Mesenchymal stem cell (in vitro differentiated cells and primary cell): Measurements from ENCODE around the gene AGAP3.

Experiments used
- DNase-seq: peaks from one replicate; pipeline ENCODE4 v3.0.0-alpha.2; 2013
- H2AFZ ChIP-seq: one replicate; pipeline ENCODE4 v1.6.1; 2013; ENCODE audit warnings: low read depth, mild to moderate bottlenecking, control low read depth, inconsistent platforms, low read length, moderate library complexity
- H2AK5ac ChIP-seq: 2 replicates; pipeline ENCODE4 v1.6.1; 2013; ENCODE audit warnings: low read length, moderate library complexity, mild to moderate bottlenecking, inconsistent platforms; ENCODE audit not compliant: severe bottlenecking
- H2BK120ac ChIP-seq: one replicate; pipeline ENCODE4 v1.6.1; 2013; ENCODE audit warnings: low read depth, mild to moderate bottlenecking, inconsistent platforms, low read length, moderate library complexity
- H2BK12ac ChIP-seq, 2 experiments: one replicate each; pipeline ENCODE4 v1.6.1; 2013; ENCODE audit warnings: inconsistent platforms in 2 of 2, low read length in 2 of 2, mild to moderate bottlenecking in 2 of 2, moderate library complexity in 2 of 2, control low read depth in 1 of 2
- H2BK15ac ChIP-seq: one replicate; pipeline ENCODE4 v1.6.1; 2013; ENCODE audit warnings: mild to moderate bottlenecking, low read depth, inconsistent platforms; ENCODE audit not compliant: poor library complexity, severe bottlenecking
- H2BK5ac ChIP-seq: 2 replicates; pipeline ENCODE4 v1.6.1; 2013; ENCODE audit warnings: low read depth, mild to moderate bottlenecking, low read length, control low read depth, inconsistent platforms; ENCODE audit not compliant: poor library complexity, severe bottlenecking
- H3K14ac ChIP-seq, 2 experiments: one replicate each; pipeline ENCODE4 v1.6.1; 2013; ENCODE audit warnings: inconsistent platforms in 2 of 2, low read length in 2 of 2, control low read depth in 1 of 2, mild to moderate bottlenecking in 1 of 2, moderate library complexity in 1 of 2
- H3K18ac ChIP-seq, 2 experiments: one replicate each; pipeline ENCODE4 v1.6.1; 2013; ENCODE audit warnings: inconsistent platforms in 2 of 2, low read length in 2 of 2, control low read depth in 1 of 2, low read depth in 1 of 2, mild to moderate bottlenecking in 1 of 2
- H3K23ac ChIP-seq, 2 experiments: one replicate each; pipeline ENCODE4 v1.6.1; 2013; ENCODE audit warnings: inconsistent platforms in 2 of 2, low read length in 2 of 2, mild to moderate bottlenecking in 2 of 2, moderate library complexity in 2 of 2, control low read depth in 1 of 2
- H3K27ac ChIP-seq: 2 replicates; pipeline ENCODE4 v1.5.1; 2013; ENCODE audit warnings: mild to moderate bottlenecking, moderate library complexity, low read length, control low read depth, inconsistent platforms; ENCODE audit not compliant: poor library complexity, severe bottlenecking
- H3K27me3 ChIP-seq, 2 experiments: 2 replicates each; pipeline versions ENCODE4 v1.6.1 to v1.7.0; 2013; ENCODE audit warnings: low read length in 2 of 2, mild to moderate bottlenecking in 2 of 2, moderate library complexity in 2 of 2, control low read depth in 1 of 2, inconsistent platforms in 1 of 2; ENCODE audit not compliant: control insufficient read depth in 1 of 2, insufficient read depth in 1 of 2
- H3K36me3 ChIP-seq, 2 experiments: 2 replicates each; pipeline versions ENCODE4 v1.6.1 to v1.7.0; 2013; ENCODE audit warnings: low read length in 2 of 2, control low read depth in 1 of 2, inconsistent platforms in 1 of 2, low read depth in 1 of 2, mild to moderate bottlenecking in 1 of 2; ENCODE audit not compliant: insufficient read depth in 2 of 2, control insufficient read depth in 1 of 2
- H3K4ac ChIP-seq, 2 experiments: one replicate each; pipeline ENCODE4 v1.6.1; 2013; ENCODE audit warnings: inconsistent platforms in 2 of 2, low read length in 2 of 2, mild to moderate bottlenecking in 2 of 2, moderate library complexity in 2 of 2, control low read depth in 1 of 2, low read depth in 1 of 2
- H3K4me1 ChIP-seq: 2 replicates; pipeline ENCODE4 v1.6.1; 2013; ENCODE audit warnings: low read depth, low read length, control low read depth; ENCODE audit not compliant: control insufficient read depth, insufficient read depth
- H3K4me2 ChIP-seq: 2 replicates; pipeline ENCODE4 v1.6.1; 2013; ENCODE audit warnings: low read length, mild to moderate bottlenecking, inconsistent platforms; ENCODE audit not compliant: poor library complexity, severe bottlenecking
- H3K4me3 ChIP-seq, 2 experiments: 2 replicates each; pipeline versions ENCODE4 v1.5.1 to v1.7.0; 2013; ENCODE audit warnings: low read length in 2 of 2, mild to moderate bottlenecking in 2 of 2, control low read depth in 1 of 2, low read depth in 1 of 2; ENCODE audit not compliant: insufficient read depth in 1 of 2
- H3K79me1 ChIP-seq: replicated peaks from 2 replicates; pipeline ENCODE4 v1.6.1; 2013; ENCODE audit warnings: mild to moderate bottlenecking, control low read depth, low read length, inconsistent platforms; ENCODE audit not compliant: poor library complexity, severe bottlenecking
- H3K9ac ChIP-seq: 2 replicates; pipeline ENCODE4 v1.7.0; 2013; ENCODE audit warnings: mild to moderate bottlenecking, low read length, moderate library complexity
- H3K9me3 ChIP-seq: 2 replicates; pipeline ENCODE4 v1.7.0; 2013; ENCODE audit warnings: mild to moderate bottlenecking, low read length; ENCODE audit not compliant: control insufficient read depth
- H4K8ac ChIP-seq: one replicate; pipeline ENCODE4 v1.6.1; 2013; ENCODE audit warnings: inconsistent platforms, mild to moderate bottlenecking, low read length, moderate library complexity
- H4K91ac ChIP-seq: one replicate; pipeline ENCODE4 v1.6.1; 2013; ENCODE audit warnings: mild to moderate bottlenecking, low read length, inconsistent platforms
- WGBS: methylation state at CpG from one replicate; pipeline ENCODE4 v1.1.7; 2013; ENCODE audit warnings: mixed read lengths; 5-methylcytosine and 5-hydroxymethylcytosine counted together

Gene AGAP3

DNA sequence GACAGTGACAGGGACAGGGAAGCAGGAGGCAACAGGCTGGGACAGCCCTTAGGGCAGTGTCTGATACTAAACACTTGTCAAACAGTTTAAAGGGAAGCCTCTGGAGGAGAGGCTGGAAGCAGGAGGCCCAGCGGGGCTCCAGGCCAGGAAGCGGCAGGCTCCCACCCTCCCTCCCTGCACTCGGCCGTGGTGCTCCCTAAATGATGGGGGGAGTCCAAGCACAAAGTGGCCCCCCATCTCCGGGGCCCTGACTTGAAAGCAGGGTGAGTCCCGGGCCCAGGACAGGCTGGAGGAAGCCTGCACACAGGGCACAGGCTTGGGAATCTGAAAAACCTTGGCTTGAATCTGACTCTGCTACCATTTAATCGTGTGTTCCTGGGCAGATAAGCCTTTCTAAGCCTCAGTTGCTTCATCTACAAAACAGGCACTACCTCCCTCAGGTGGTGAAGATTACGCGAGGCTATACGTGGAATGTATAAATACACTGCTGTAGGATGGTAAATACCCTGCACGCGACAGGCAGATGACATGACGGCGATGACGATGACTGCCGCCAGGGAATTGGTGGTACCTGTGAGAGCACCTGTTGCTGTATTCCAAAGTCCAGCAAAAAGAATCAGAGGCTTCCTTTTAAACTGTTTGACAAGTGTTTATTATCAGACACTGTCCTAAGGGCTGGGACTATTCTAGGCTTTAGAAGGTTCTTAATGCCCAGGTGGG, 47.2 kb downstream of the AGAP3 start:
- no peak for DNase-seq
- Histone ChIP-seq H4K91ac (no peak overlapping the region), H3K14ac (no peak overlapping the region), H3K27me3 (no peaks in the 10 kb centered on the region), H3K79me1 (peaks cover 32% of the 10 kb centered on the region), H3K18ac (no peak overlapping the region), H3K23ac (no peak overlapping the region), H2AK5ac (no peak overlapping the region), H3K4me1 (peaks cover 8% of the 10 kb centered on the region), H2BK120ac (no peak overlapping the region), H2BK5ac (no peak overlapping the region), H3K36me3 (peaks cover 91 to 99% of the 10 kb centered on the region in 2 experiments), H4K8ac (no peak overlapping the region), H3K4me3 (no peak overlapping the region), H3K4ac (no peak overlapping the region), H3K9ac (no peak overlapping the region), H3K4me2 (no peak overlapping the region), H3K27ac (no peak overlapping the region), H2BK15ac (no peak overlapping the region), H2AFZ (no peak overlapping the region), H2BK12ac (no peak overlapping the region), H3K9me3 (no peaks in the 10 kb centered on the region)
- 97% methylated on average over 15 of the region's 16 CpGs for WGBS

DNA sequence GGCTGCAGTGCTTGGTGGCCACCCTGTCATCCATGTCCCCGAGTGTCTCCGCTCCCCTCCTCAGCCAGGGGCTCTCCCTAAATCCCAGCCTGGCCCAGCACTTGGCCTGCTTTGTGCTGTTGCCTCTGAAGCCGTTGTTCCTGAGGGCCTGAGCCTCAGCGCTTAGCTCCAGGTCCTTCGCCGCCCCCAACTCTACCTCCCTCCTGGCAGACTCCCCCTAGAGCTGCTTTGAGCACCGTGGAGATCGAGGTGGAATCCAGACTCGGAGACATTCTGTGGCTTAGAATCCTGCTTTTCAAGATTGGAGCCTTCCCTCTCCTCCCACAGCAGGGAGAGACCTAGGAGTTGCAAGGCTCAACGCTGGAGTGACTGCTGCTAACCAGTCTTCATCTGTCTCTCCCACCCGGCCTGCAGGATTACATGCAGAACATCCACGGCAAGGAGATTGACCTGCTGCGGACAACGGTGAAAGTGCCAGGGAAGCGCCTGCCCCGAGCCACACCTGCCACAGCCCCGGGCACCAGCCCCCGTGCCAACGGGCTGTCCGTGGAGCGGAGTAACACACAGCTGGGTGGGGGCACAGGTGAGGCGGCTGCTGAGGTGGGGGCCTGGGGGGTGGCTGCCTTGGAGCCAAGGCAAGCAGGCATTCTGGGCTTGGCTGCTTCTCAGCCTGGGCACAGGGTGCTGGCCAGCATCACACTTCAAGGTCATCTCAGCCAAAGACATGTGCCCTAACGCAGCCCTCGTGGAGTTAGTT, 47.9 kb downstream of the AGAP3 start:
- Histone ChIP-seq H3K14ac (no peak overlapping the region), H3K27me3 (no peaks in the 10 kb centered on the region), H3K9ac (no peak overlapping the region), H3K9me3 (no peaks in the 10 kb centered on the region), H2AFZ (no peak overlapping the region), H2BK15ac (no peak overlapping the region), H4K91ac (no peak overlapping the region), H3K4me1 (peaks cover 13% of the 10 kb centered on the region), H2BK12ac (no peak overlapping the region), H3K4me2 (no peak overlapping the region), H4K8ac (no peak overlapping the region), H3K36me3 (peaks cover 91 to 98% of the 10 kb centered on the region in 2 experiments), H3K18ac (no peak overlapping the region), H2BK120ac (no peak overlapping the region), H3K23ac (no peak overlapping the region), H3K4me3 (no peak overlapping the region), H3K79me1 (peaks cover 28% of the 10 kb centered on the region), H2BK5ac (no peak overlapping the region), H2AK5ac (no peak overlapping the region), H3K4ac (no peak overlapping the region), H3K27ac (no peak overlapping the region)
- 97% methylated on average over 24 of the region's 24 CpGs for WGBS
- no peak for DNase-seq

DNA sequence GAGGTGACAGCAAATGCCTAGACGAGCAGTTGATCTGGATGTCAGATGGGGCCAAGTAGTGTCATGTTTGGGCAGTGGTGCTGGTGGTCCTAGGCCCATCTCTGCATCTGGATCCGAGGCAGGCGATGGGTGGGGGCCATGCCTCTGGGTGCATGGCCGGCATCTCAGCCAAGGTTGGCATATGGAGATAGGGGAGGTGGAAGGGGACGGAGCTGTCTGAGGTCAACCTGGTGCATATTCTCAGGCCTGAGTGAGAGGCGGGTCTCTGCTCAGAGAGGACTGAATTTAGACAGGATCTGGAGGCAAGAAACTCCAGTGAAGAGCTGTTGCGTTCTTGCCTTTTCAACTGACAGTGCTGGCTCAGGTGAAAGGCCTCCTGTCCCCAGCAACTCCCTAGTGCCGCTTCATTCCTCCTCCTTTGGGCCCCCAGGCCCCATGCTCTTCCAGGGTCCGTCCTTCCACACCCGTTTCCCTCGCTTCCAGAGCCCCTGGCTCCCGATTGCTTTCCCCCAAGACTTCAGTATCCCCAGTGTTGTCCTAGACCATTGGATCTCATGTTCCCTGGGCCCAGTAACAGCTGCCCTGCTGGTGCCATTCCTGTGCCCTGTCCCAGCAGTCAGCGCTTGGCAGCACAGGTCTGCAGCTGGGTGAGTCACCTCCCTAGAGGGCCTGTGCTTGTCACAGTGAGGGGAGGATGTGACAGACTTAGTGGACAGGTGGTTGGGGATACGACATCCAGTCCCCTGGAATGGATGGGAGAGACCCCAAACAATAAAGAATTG, 48.7 kb downstream of the AGAP3 start:
- H3K9ac ChIP-seq = no peak overlapping the region
- H3K27ac ChIP-seq = no peak overlapping the region
- H3K36me3 ChIP-seq = peaks cover 91 to 98% of the 10 kb centered on the region in 2 experiments
- no peak overlapping the region for H3K4me2 ChIP-seq
- H3K27me3 ChIP-seq = no peaks in the 10 kb centered on the region
- WGBS = 96% methylated on average over 14 of the region's 14 CpGs
- H3K18ac ChIP-seq = no peak overlapping the region
- H3K23ac ChIP-seq = no peak overlapping the region
- no peak overlapping the region for H2AFZ ChIP-seq
- H2AK5ac ChIP-seq = no peak overlapping the region
- H3K14ac ChIP-seq = no peak overlapping the region
- no peak overlapping the region for H4K91ac ChIP-seq
- H4K8ac ChIP-seq = no peak overlapping the region
- H3K4ac ChIP-seq = no peak overlapping the region
- no peak overlapping the region for H3K4me3 ChIP-seq
- H3K9me3 ChIP-seq = no peaks in the 10 kb centered on the region
- H2BK120ac ChIP-seq = no peak overlapping the region
- no peak overlapping the region for H2BK5ac ChIP-seq
- peaks cover 14% of the 10 kb centered on the region for H3K4me1 ChIP-seq
- no peak overlapping the region for H2BK15ac ChIP-seq
- H3K79me1 ChIP-seq = peaks cover 23% of the 10 kb centered on the region
- no peak for DNase-seq
- no peak overlapping the region for H2BK12ac ChIP-seq

DNA sequence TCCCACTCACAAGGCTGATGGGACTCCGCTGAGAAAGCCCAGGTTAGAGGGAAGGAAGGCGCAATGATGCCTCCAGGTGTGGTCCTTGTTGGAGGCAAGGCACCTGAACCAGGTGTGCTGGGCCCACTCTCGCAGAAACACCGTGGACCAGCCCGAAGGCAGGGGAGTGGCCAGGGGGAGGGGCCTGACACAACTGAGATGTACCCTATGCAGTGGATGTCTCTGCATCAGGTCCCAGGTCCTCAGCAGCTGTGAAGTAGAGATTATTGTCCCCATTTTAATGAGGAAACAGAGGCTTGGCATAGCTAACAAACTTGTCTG, 49.2 kb downstream of the AGAP3 start:
- peaks cover 18% of the 10 kb centered on the region for H3K79me1 ChIP-seq
- no peak overlapping the region for H4K8ac ChIP-seq
- no peaks in the 10 kb centered on the region for H3K27me3 ChIP-seq
- H3K36me3 ChIP-seq = peaks cover 91 to 92% of the 10 kb centered on the region in 2 experiments
- no peak overlapping the region for H4K91ac ChIP-seq
- no peak overlapping the region for H2BK120ac ChIP-seq
- H2BK15ac ChIP-seq = no peak overlapping the region
- no peak overlapping the region for H3K23ac ChIP-seq
- H3K14ac ChIP-seq = no peak overlapping the region
- no peak overlapping the region for H3K4ac ChIP-seq
- no peak overlapping the region for H2BK12ac ChIP-seq
- no peak overlapping the region for H2AFZ ChIP-seq
- no peak overlapping the region for H3K18ac ChIP-seq
- H2AK5ac ChIP-seq = no peak overlapping the region
- no peak for DNase-seq
- H3K4me2 ChIP-seq = no peak overlapping the region
- no peak overlapping the region for H3K9ac ChIP-seq
- no peak overlapping the region for H2BK5ac ChIP-seq
- 94% methylated on average over 5 of the region's 5 CpGs for WGBS
- H3K4me3 ChIP-seq = no peak overlapping the region
- no peak overlapping the region for H3K27ac ChIP-seq
- H3K4me1 ChIP-seq = peaks cover 14% of the 10 kb centered on the region
- no peaks in the 10 kb centered on the region for H3K9me3 ChIP-seq
